Skeletal muscle tissue (tissue), 4 donors: Measurements from ENCODE around the gene CERS1. TPM values are rescaled to one million over a fixed set of nuclear protein-coding genes. Genes with fewer than 3 reads are reported as not detected.

Source experiments
- H3K27ac ChIP-seq: one replicate; pipeline ENCODE4 v1.7.0; 2013; ENCODE audit warnings: mild to moderate bottlenecking, low read depth, low read length, inconsistent platforms
- H3K27me3 ChIP-seq, 3 donors: one replicate each; pipeline ENCODE4 v1.7.0; 2013; ENCODE audit warnings: low read length in 3 of 3; ENCODE audit not compliant: control insufficient read depth in 3 of 3, insufficient read depth in 3 of 3
- H3K36me3 ChIP-seq, 3 donors: one replicate each; pipeline ENCODE4 v1.7.0; 2013; ENCODE audit warnings: low read length in 3 of 3; ENCODE audit not compliant: control insufficient read depth in 3 of 3, insufficient read depth in 3 of 3
- H3K4me1 ChIP-seq, 3 donors: one replicate each; pipeline ENCODE4 v1.7.0; 2013; ENCODE audit warnings: low read length in 3 of 3, mild to moderate bottlenecking in 3 of 3; ENCODE audit not compliant: control insufficient read depth in 3 of 3, insufficient read depth in 3 of 3
- H3K4me3 ChIP-seq, 3 donors: one replicate each; pipeline ENCODE4 v1.7.0; 2013; ENCODE audit warnings: low read length in 3 of 3
- H3K9ac ChIP-seq, 3 donors: one replicate each; pipeline ENCODE4 v1.7.0; 2013; ENCODE audit warnings: low read length in 3 of 3, mild to moderate bottlenecking in 3 of 3, moderate library complexity in 2 of 3, low read depth in 1 of 3
- H3K9me3 ChIP-seq, 3 donors: one replicate each; pipeline ENCODE4 v1.7.0; 2013; ENCODE audit warnings: low read length in 3 of 3; ENCODE audit not compliant: control insufficient read depth in 3 of 3
- total RNA-seq: library from RNA; depleted of rRNA; stranded (reverse); fragments of >200 nt; gene quantifications from one replicate; pipeline ENCODE4 v1.2.3, GENCODE V29; 2014
- donor health status: Osteomylitis.

The CERS1 gene
- total RNA-seq, 1 donor from 2014 or later, result 17.7 TPM

- Histone ChIP-seq H3K9me3 (no peaks in the 10 kb centered on the region), H3K36me3 (peaks cover 40 to 44% (median 43%) of the 10 kb centered on the region in 3 donors), H3K9ac (no peak overlapping the region), H3K27ac (no peak overlapping the region), H3K27me3 (no peaks in the 10 kb centered on the region), H3K4me3 (no peak overlapping the region), H3K4me1 (no peaks in the 10 kb centered on the region)
Measured at GRCh38 chr19:18932216-18932841, 36.4 kb upstream of the CERS1 start.

DNA sequence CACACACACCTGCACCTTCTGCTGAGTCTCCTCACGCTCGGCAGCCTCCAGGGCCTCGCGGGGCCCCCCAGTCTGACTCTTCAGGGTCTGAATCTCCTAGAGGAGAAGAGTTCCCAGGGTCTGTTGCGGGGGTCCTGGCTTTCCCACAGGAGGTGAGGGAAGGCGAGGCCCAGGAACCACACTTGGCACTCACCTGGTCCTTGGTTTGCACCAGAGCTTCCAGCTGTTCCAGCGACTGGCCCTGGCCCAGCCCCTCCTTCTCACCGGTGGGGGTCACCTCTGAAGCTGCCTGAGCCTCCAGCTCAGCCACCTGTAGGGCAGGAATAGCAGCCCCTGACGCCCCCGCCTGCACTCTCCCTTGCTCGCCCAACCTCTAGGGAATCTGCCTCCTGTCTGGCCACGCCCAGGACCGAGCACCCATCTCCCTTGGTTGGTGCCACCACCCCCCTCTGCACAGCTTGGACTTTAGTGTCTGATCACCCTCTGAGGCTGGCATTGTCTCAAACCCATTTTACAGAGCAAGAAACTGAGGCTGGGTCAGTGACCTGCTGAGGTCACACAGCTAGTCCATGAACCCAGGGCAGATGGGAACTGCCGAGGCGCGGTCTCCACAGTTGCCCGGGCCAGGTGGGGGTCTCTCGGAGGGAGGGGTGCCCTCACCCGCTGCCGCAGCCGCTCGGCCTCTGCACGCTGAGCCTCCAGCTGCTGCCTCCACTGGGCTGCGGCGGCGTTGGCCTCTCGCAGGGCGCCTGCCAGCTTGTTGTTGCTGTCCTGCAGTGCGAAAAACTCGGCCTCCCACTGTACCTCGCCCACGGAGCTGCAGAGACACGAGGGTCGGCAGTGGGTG lies 35.6 kb upstream of the CERS1 start:
- Histone ChIP-seq H3K4me1 (no peaks in the 10 kb centered on the region), H3K9me3 (no peaks in the 10 kb centered on the region), H3K4me3 (no peak overlapping the region), H3K9ac (no peak overlapping the region), H3K36me3 (peaks cover 40 to 47% (median 46%) of the 10 kb centered on the region in 3 donors), H3K27me3 (no peaks in the 10 kb centered on the region), H3K27ac (no peak overlapping the region)

- no peaks in the 10 kb centered on the region for H3K9me3 ChIP-seq
- no peak overlapping the region for H3K27ac ChIP-seq
- H3K36me3 ChIP-seq, result peaks cover 54 to 57% (median 55%) of the 10 kb centered on the region in 3 donors
- H3K4me1 ChIP-seq, result no peaks in the 10 kb centered on the region
- no peaks in the 10 kb centered on the region for H3K27me3 ChIP-seq
- H3K4me3 ChIP-seq, result no peak overlapping the region
- H3K9ac ChIP-seq, result no peak overlapping the region
Measured at GRCh38 chr19:18929311-18929710, 33.4 kb upstream of the CERS1 start.

DNA sequence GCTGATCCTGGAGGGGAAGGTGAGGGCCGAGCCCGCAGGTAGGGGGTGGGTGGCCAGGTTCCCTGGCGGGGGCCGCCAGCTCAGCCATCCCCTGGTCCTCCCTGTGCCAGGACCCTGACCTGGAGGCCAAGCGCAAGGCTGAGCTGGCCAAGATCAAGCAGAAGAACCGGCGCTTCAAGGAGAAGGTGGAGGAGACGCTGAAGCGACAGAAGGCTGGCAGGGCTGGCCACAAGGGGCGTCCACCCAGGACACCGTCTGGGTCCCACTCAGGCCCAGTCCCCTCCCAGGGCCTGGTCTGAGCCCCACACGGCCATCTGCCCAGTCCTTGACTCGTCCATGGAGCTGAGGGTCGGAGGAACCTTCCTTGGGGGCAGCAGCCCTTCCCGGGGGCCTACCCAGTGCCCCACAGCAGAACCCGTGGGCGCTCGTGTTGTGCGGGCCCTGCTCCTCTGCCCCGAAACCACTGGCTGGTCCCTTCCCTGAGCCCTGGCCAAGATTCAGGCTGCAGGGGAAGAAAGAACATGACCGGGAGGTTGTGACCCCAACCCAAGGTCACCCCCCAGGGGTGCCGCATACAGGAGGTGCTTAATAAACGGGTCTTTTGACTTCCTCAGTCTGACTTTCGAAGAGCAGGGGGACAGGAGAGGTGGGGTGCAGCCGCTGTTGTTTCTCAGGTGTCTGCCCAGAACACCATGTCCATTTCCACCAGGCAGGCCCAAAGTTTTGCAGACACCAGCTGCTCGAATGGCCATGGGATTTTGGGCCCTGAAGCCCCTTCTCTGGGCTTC lies 32.3 kb upstream of the CERS1 start:
- H3K9ac ChIP-seq, result no peak overlapping the region
- no peaks in the 10 kb centered on the region for H3K4me1 ChIP-seq
- no peaks in the 10 kb centered on the region for H3K9me3 ChIP-seq
- no peaks in the 10 kb centered on the region for H3K27me3 ChIP-seq
- no peak overlapping the region for H3K4me3 ChIP-seq
- H3K27ac ChIP-seq, result no peak overlapping the region
- H3K36me3 ChIP-seq, result peaks cover 51 to 57% (median 55%) of the 10 kb centered on the region in 3 donors

- peaks cover 8 to 15% (median 12%) of the 10 kb centered on the region in 3 donors for H3K4me1 ChIP-seq
- H3K27ac ChIP-seq, result no peak overlapping the region
- H3K27me3 ChIP-seq, result no peaks in the 10 kb centered on the region
- H3K36me3 ChIP-seq, result peaks cover 56 to 65% (median 57%) of the 10 kb centered on the region in 3 donors
- H3K9me3 ChIP-seq, result no peaks in the 10 kb centered on the region
- no peak overlapping the region for H3K9ac ChIP-seq
- H3K4me3 ChIP-seq, result no peak overlapping the region
Measured at GRCh38 chr19:18924684-18925213, 28.8 kb upstream of the CERS1 start.

- no peaks in the 10 kb centered on the region for H3K9me3 ChIP-seq
- H3K27me3 ChIP-seq, result no peaks in the 10 kb centered on the region
- no peak overlapping the region for H3K27ac ChIP-seq
- no peak overlapping the region for H3K4me3 ChIP-seq
- peaks cover 42 to 52% (median 43%) of the 10 kb centered on the region in 3 donors for H3K36me3 ChIP-seq
- H3K9ac ChIP-seq, result no peak overlapping the region
- H3K4me1 ChIP-seq, result peaks cover 14 to 32% (median 21%) of the 10 kb centered on the region in 3 donors
Measured at GRCh38 chr19:18922228-18922985, 26.4 kb upstream of the CERS1 start.

- H3K4me3 ChIP-seq, result no peak overlapping the region
- H3K27me3 ChIP-seq, result no peaks in the 10 kb centered on the region
- no peaks in the 10 kb centered on the region for H3K9me3 ChIP-seq
- H3K4me1 ChIP-seq, result peaks cover 14 to 32% (median 21%) of the 10 kb centered on the region in 3 donors
- H3K36me3 ChIP-seq, result peaks cover 39 to 48% (median 43%) of the 10 kb centered on the region in 3 donors
- H3K9ac ChIP-seq, result no peak overlapping the region
- no peak overlapping the region for H3K27ac ChIP-seq
Measured at GRCh38 chr19:18921593-18921992, 25.6 kb upstream of the CERS1 start.

DNA sequence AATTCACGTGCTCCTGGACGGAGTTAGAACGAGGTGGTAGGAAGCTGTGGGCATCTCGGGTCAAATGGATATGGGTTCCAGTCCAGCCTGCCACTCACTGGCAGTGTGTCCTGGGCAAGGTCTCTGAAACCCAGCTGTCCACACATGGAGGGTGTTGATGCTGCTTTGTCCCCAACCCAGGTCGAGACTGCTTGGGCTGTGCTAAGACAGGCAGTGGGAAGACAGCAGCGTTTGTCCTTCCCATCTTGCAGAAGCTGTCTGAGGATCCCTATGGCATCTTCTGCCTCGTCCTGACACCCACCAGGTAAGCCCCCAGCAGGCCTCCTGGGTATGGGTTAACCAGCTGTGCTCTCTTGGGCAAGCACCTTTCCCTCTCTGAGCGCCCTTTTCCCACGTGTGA lies 24.4 kb upstream of the CERS1 start:
- Histone ChIP-seq H3K4me3 (peak overlapping the region; percentile 87 to 100 (median 93)), H3K27ac (no peak overlapping the region), H3K4me1 (peaks cover 14 to 36% (median 21%) of the 10 kb centered on the region in 3 donors), H3K27me3 (no peaks in the 10 kb centered on the region), H3K36me3 (peaks cover 33 to 38% (median 36%) of the 10 kb centered on the region in 3 donors), H3K9ac (peak overlapping the region; percentile 89 to 97 (median 91)), H3K9me3 (no peaks in the 10 kb centered on the region)

DNA sequence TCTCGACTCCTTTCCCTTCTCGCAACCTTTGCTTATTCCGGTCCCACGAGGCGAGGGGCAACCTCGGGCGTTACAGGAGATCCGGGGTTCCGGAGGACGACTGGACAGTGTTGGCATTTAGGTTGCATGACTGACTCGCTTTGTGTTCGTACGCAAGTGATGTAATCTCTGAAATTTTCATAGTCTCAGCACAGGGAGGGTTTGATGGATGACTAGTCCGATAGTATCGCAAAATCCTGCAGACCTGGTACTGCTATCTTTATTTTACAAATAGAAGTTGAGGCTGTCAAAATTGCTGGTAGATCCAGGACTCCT lies 23.9 kb upstream of the CERS1 start:
- peak overlapping the region; percentile 60 for H3K27ac ChIP-seq
- H3K27me3 ChIP-seq, result no peaks in the 10 kb centered on the region
- H3K9ac ChIP-seq, result peak overlapping the region; percentile 89 to 97 (median 91)
- H3K4me3 ChIP-seq, result peak overlapping the region; percentile 87 to 100 (median 93)
- peaks cover 33 to 41% (median 36%) of the 10 kb centered on the region in 3 donors for H3K36me3 ChIP-seq
- H3K9me3 ChIP-seq, result no peaks in the 10 kb centered on the region
- peaks cover 14 to 37% (median 21%) of the 10 kb centered on the region in 3 donors for H3K4me1 ChIP-seq
